IPS-18c (cell line): Measurements from ENCODE around the gene FRMD7.
"Not testable (repeated sequence)": the region's sequence is repeated elsewhere in the genome, so short reads cannot be mapped to it uniquely, and the experiment has no call there.

Source experiments
- H3K4me3 ChIP-seq: 2 replicates; pipeline ENCODE4 v1.7.0; 2013; ENCODE audit warnings: low read depth, mild to moderate bottlenecking, low read length, moderate library complexity; ENCODE audit not compliant: insufficient read depth
- H3K9me3 ChIP-seq: one replicate; pipeline ENCODE4 v1.6.1; 2013; ENCODE audit warnings: mild to moderate bottlenecking, low read length, moderate library complexity; ENCODE audit not compliant: control insufficient read depth, insufficient read depth

FRMD7 gene

GRCh38 chrX:132107291-132107690, 20.5 kb downstream of the FRMD7 start:
- Histone ChIP-seq H3K4me3 (no peak overlapping the region), H3K9me3 (peaks cover 5% of the 10 kb centered on the region)

GRCh38 chrX:132101799-132102198, 26.0 kb downstream of the FRMD7 start:
- H3K4me3 ChIP-seq = no peak overlapping the region
- no peaks in the 10 kb centered on the region for H3K9me3 ChIP-seq

- no peak overlapping the region for H3K4me3 ChIP-seq
Observed at GRCh38 chrX:132101206-132101605, 26.6 kb downstream of the FRMD7 start.

GRCh38 chrX:132098704-132099103, 29.1 kb downstream of the FRMD7 start:
- not testable (repeated sequence) for H3K4me3 ChIP-seq, H3K9me3 ChIP-seq

More at GRCh38 chrX:132101206-132101605, 26.6 kb downstream of the FRMD7 start:
- H3K9me3 ChIP-seq = no peaks in the 10 kb centered on the region

GRCh38 chrX:132094164-132094563, 33.7 kb downstream of the FRMD7 start:
- H3K9me3 ChIP-seq = peaks cover 8% of the 10 kb centered on the region
- H3K4me3 ChIP-seq = no peak overlapping the region

GRCh38 chrX:132093239-132093860, 34.5 kb downstream of the FRMD7 start:
- Histone ChIP-seq H3K4me3 (no peak overlapping the region), H3K9me3 (peaks cover 8% of the 10 kb centered on the region)

- H3K4me3 ChIP-seq = no peak overlapping the region
- peaks cover 10% of the 10 kb centered on the region for H3K9me3 ChIP-seq
Observed at GRCh38 chrX:132092439-132093065, 35.3 kb downstream of the FRMD7 start.

GRCh38 chrX:132090403-132091159, 37.2 kb downstream of the FRMD7 start:
- Histone ChIP-seq H3K4me3 (no peak overlapping the region), H3K9me3 (peaks cover 7% of the 10 kb centered on the region)

GRCh38 chrX:132088864-132089263, 39.0 kb downstream of the FRMD7 start:
- peaks cover 14% of the 10 kb centered on the region for H3K9me3 ChIP-seq
- no peak overlapping the region for H3K4me3 ChIP-seq

GRCh38 chrX:132086672-132087071, 41.1 kb downstream of the FRMD7 start:
- no peak overlapping the region for H3K4me3 ChIP-seq
- peaks cover 11% of the 10 kb centered on the region for H3K9me3 ChIP-seq

- Histone ChIP-seq H3K9me3 (peaks cover 10% of the 10 kb centered on the region), H3K4me3 (no peak overlapping the region)
Observed at GRCh38 chrX:132085786-132086185, 42.0 kb downstream of the FRMD7 start.

- Histone ChIP-seq H3K9me3 (peaks cover 4% of the 10 kb centered on the region), H3K4me3 (no peak overlapping the region)
Observed at GRCh38 chrX:132077912-132078311, 49.9 kb downstream of the FRMD7 start.

- Histone ChIP-seq H3K4me3 (no peak overlapping the region), H3K9me3 (peaks cover 4% of the 10 kb centered on the region)
Observed at GRCh38 chrX:132077414-132077813, 50.4 kb downstream of the FRMD7 start.

- H3K4me3 ChIP-seq = no peak overlapping the region
- no peaks in the 10 kb centered on the region for H3K9me3 ChIP-seq
Observed at GRCh38 chrX:132071254-132071653, 56.6 kb downstream of the FRMD7 start.

GRCh38 chrX:132068405-132068804, 59.4 kb downstream of the FRMD7 start:
- H3K9me3 ChIP-seq = peaks cover 2% of the 10 kb centered on the region
- H3K4me3 ChIP-seq = no peak overlapping the region

GRCh38 chrX:132063862-132064261, 64.0 kb downstream of the FRMD7 start:
- Histone ChIP-seq H3K9me3 (peaks cover 2% of the 10 kb centered on the region), H3K4me3 (no peak overlapping the region)

- H3K9me3 ChIP-seq = peaks cover 2% of the 10 kb centered on the region
- no peak overlapping the region for H3K4me3 ChIP-seq
Observed at GRCh38 chrX:132063334-132063733, 64.5 kb downstream of the FRMD7 start.

GRCh38 chrX:132059973-132060540, 67.8 kb downstream of the FRMD7 start:
- Histone ChIP-seq H3K4me3 (no peak overlapping the region), H3K9me3 (no peaks in the 10 kb centered on the region)
